IMR-90 (cell line): ENCODE measurements around the gene MRPS35. TPM values are rescaled to one million over a fixed set of nuclear protein-coding genes. Genes with fewer than 3 reads are reported as not detected.

Source experiments
- ATAC-seq: fragments of 200-7000 bp; cut with Tn5 transposase; 2 replicates; pipeline ENCODE4 v1.9.1; 2020; ENCODE audit warnings: low read depth, mild to moderate bottlenecking, moderate library complexity
- BruUV-seq: library from RNA; stranded (reverse); fragments of 400-500 nt; replicated peaks from 2 replicates; lab custom pipeline; 2021; lab: Mats Ljungman, UMichigan
- CTCF ChIA-PET: fragments of 300-600 bp; formaldehyde crosslinking; extraction: SDS; loops from one replicate; lab custom pipeline; 2021; ENCODE audit warnings: antibody characterized with exemption; lab: Yijun Ruan, JAX
- POLR2A ChIA-PET: fragments of 300-600 bp; sonication (Branson Sonifier 250); formaldehyde crosslinking; loops from one replicate; lab custom pipeline; 2022; ENCODE audit warnings: antibody characterized with exemption; ENCODE audit not compliant: unreplicated experiment; lab: Charles Lee
- DNase-seq: peaks from one replicate; pipeline ENCODE4 v3.0.0; 2013
- H2AFZ ChIP-seq: replicated peaks from 2 replicates; pipeline ENCODE3; 2013; ENCODE audit warnings: low read length, mild to moderate bottlenecking; ENCODE audit not compliant: poor library complexity
- H2AK5ac ChIP-seq: 2 replicates; pipeline ENCODE4 v1.6.1; 2013; ENCODE audit warnings: low read depth, low read length, inconsistent platforms
- H2AK9ac ChIP-seq: replicated peaks from 2 replicates; pipeline ENCODE3; 2013; ENCODE audit warnings: mild to moderate bottlenecking, low read depth, low read length, moderate library complexity; ENCODE audit not compliant: poor library complexity
- H2BK120ac ChIP-seq: 2 replicates; pipeline ENCODE4 v1.6.1; 2013; ENCODE audit warnings: low read depth, low read length, inconsistent platforms
- H2BK15ac ChIP-seq: 3 replicates; pipeline ENCODE4 v1.6.1; 2013; ENCODE audit warnings: low read depth, low read length, inconsistent platforms
- H2BK20ac ChIP-seq: 2 replicates; pipeline ENCODE4 v1.6.1; 2013; ENCODE audit warnings: low read depth, mild to moderate bottlenecking, inconsistent platforms, low read length, moderate library complexity
- H2BK5ac ChIP-seq: 2 replicates; pipeline ENCODE4 v1.6.1; 2013; ENCODE audit warnings: mild to moderate bottlenecking, low read depth, low read length, inconsistent platforms; ENCODE audit not compliant: poor library complexity, severe bottlenecking
- H3K14ac ChIP-seq: replicated peaks from 2 replicates; pipeline ENCODE4 v1.6.1; 2013; ENCODE audit warnings: low read depth, low read length, inconsistent platforms
- H3K18ac ChIP-seq: 2 replicates; pipeline ENCODE4 v1.6.1; 2013; ENCODE audit warnings: low read depth, low read length, control low read depth
- H3K23ac ChIP-seq: 2 replicates; pipeline ENCODE4 v1.6.1; 2013; ENCODE audit warnings: low read depth, low read length, inconsistent platforms
- H3K27ac ChIP-seq: 2 replicates; pipeline ENCODE4 v1.5.1; 2013; ENCODE audit warnings: mild to moderate bottlenecking, control low read depth, low read length; ENCODE audit not compliant: insufficient read depth
- H3K27me3 ChIP-seq: 2 replicates; pipeline ENCODE4 v1.6.1; 2013; ENCODE audit warnings: low read length; ENCODE audit not compliant: control insufficient read depth, insufficient read depth
- H3K36me3 ChIP-seq: 2 replicates; pipeline ENCODE4 v1.6.1; 2013; ENCODE audit warnings: low read length, mixed read lengths; ENCODE audit not compliant: control insufficient read depth, insufficient read depth
- H3K4ac ChIP-seq: 2 replicates; pipeline ENCODE4 v1.6.1; 2013; ENCODE audit warnings: low read depth, low read length, inconsistent platforms
- H3K4me1 ChIP-seq: 2 replicates; pipeline ENCODE4 v1.6.1; 2013; ENCODE audit warnings: low read length, mixed read lengths; ENCODE audit not compliant: control insufficient read depth, insufficient read depth
- H3K4me2 ChIP-seq: 2 replicates; pipeline ENCODE4 v1.6.1; 2013; ENCODE audit warnings: low read depth, mild to moderate bottlenecking, control low read depth, low read length, moderate library complexity
- H3K4me3 ChIP-seq: 2 replicates; pipeline ENCODE4 v1.5.1; 2013; ENCODE audit warnings: low read depth, mild to moderate bottlenecking, control low read depth, low read length, moderate library complexity; ENCODE audit not compliant: insufficient read depth
- H3K56ac ChIP-seq: 2 replicates; pipeline ENCODE4 v1.6.1; 2013; ENCODE audit warnings: low read length, inconsistent platforms; ENCODE audit not compliant: insufficient read depth; ENCODE audit errors: extremely low read depth
- H3K79me1 ChIP-seq, 2 experiments: 2 replicates each; pipeline ENCODE4 v1.6.1; 2013; ENCODE audit warnings: low read length in 2 of 2, inconsistent platforms in 1 of 2, low read depth in 1 of 2
- H3K9ac ChIP-seq: 2 replicates; pipeline ENCODE4 v1.6.1; 2013; ENCODE audit warnings: low read depth, low read length, control low read depth
- H3K9me1 ChIP-seq: 2 replicates; pipeline ENCODE4 v1.6.1; 2013; ENCODE audit warnings: low read length, inconsistent platforms; ENCODE audit not compliant: insufficient read depth
- H3K9me3 ChIP-seq: 2 replicates; pipeline ENCODE4 v1.6.1; 2013; ENCODE audit warnings: low read length; ENCODE audit not compliant: control insufficient read depth, insufficient read depth
- H4K20me1 ChIP-seq: 2 replicates; pipeline ENCODE4 v1.6.1; 2013; ENCODE audit warnings: low read length, inconsistent platforms; ENCODE audit not compliant: insufficient read depth
- H4K5ac ChIP-seq: 2 replicates; pipeline ENCODE4 v1.6.1; 2013; ENCODE audit warnings: mild to moderate bottlenecking, low read depth, low read length, control low read depth
- H4K8ac ChIP-seq, 2 experiments: 2 replicates each; pipeline ENCODE4 v1.6.1; 2013; ENCODE audit warnings: low read depth in 2 of 2, low read length in 2 of 2, control low read depth in 1 of 2, inconsistent platforms in 1 of 2
- H4K91ac ChIP-seq: 2 replicates; pipeline ENCODE4 v1.6.1; 2013; ENCODE audit warnings: low read depth, low read length, inconsistent platforms; ENCODE audit not compliant: insufficient read depth
- NFE2L2 ChIP-seq: fragments of 150-350 bp; IDR thresholded peaks from 2 replicates; pipeline ENCODE4 v1.6.1; 2016; ENCODE audit warnings: low read depth, mild to moderate bottlenecking, low read length
- RAD21 ChIP-seq: IDR thresholded peaks from 2 replicates; pipeline ENCODE4 v1.6.1; 2012; ENCODE audit warnings: low read length, improper control_type of control experiment
- WGBS, 2 experiments: methylation state at CpG; one replicate each; pipeline versions ENCODE4 v1.1.5 to v1.1.7; 2013; ENCODE audit warnings: missing lambda C conversion rate in 2 of 2; ENCODE audit not compliant: insufficient read length in 1 of 2; ENCODE audit errors: extremely low coverage in 2 of 2; 5-methylcytosine and 5-hydroxymethylcytosine counted together
- dilution Hi-C: fragments of 300-500 bp; cut with HindIII; formaldehyde crosslinking; loops from one replicate; pipeline ENCODE4 v1.14.3; 2018; ENCODE audit warnings: low sequenced_read_pairs; ENCODE audit not compliant: unreplicated experiment
- in situ Hi-C: fragments of 300-500 bp; cut with MboI; formaldehyde crosslinking; loops from 3 replicates; pipeline ENCODE4 v1.14.3; 2019; ENCODE audit warnings: low sequenced_read_pairs, inconsistent platforms, mixed read lengths
- intact Hi-C: fragments of 100-400 bp; cut with micrococcal nuclease; formaldehyde crosslinking; loops from 2 replicates; pipeline ENCODE4 v1.10.0; 2022
- polyA plus RNA-seq, 3 experiments: library from polyadenylated mRNA; depleted of rRNA; stranded (reverse); fragments of >200 nt; gene quantifications; 2 replicates each; pipeline ENCODE4 v1.2.3, GENCODE V29; 2012; ENCODE audit warnings: low replicate concordance in 1 of 3
- total RNA-seq: library from RNA; depleted of rRNA; stranded (reverse); fragments of >200 nt; gene quantifications from 2 replicates; pipeline ENCODE4 v1.2.3, GENCODE V29; 2012

Gene MRPS35
- total and polyA plus RNA-seq, 2 of the 4 experiments (the other 2 are of a cell fraction) = 27.4 to 40.1 TPM

GRCh38 chr12:27751386-27752047 is 40.9 kb downstream of the MRPS35 start:
- in situ Hi-C loops (no loop called here), dilution Hi-C loops (no loop called here), intact Hi-C loops (no loop called here)
- Histone ChIP-seq H4K5ac (no peak overlapping the region), H3K27ac (no peak overlapping the region), H3K56ac (no peak overlapping the region), H3K4me3 (no peak overlapping the region), H2BK5ac (peak overlapping the region; percentile 20), H3K4me2 (no peak overlapping the region), H3K4ac (no peak overlapping the region; the same call in 1 of the 2 replicates), H2AK9ac (no peak overlapping the region), H2BK15ac (no peak overlapping the region), H3K23ac (no peak overlapping the region), H3K79me1 (peaks cover 24 to 45% of the 10 kb centered on the region in 2 experiments), H3K9me1 (peaks cover 8% of the 10 kb centered on the region; the same call in 1 of the 2 replicates), H3K18ac (no peak overlapping the region), H3K27me3 (no peaks in the 10 kb centered on the region), H3K9ac (no peak overlapping the region), H2BK120ac (no peak overlapping the region), H3K9me3 (no peaks in the 10 kb centered on the region), H3K14ac (no peak overlapping the region), H2BK20ac (no peak overlapping the region), H4K8ac (no peak overlapping the region), H3K36me3 (peaks cover 14% of the 10 kb centered on the region), H2AFZ (peak overlapping the region; percentile 21), H4K20me1 (peaks cover 6% of the 10 kb centered on the region; the same call in 1 of the 2 replicates), H4K91ac (no peak overlapping the region), H2AK5ac (no peak overlapping the region), H3K4me1 (peaks cover 6% of the 10 kb centered on the region)
- CTCF ChIA-PET = no interaction called here
- no peak for ATAC-seq
- BruUV-seq = no TSS peak
- WGBS, 2 experiments = 89% methylated on average over 7 of the region's 15 CpGs; no CpG with 5 or more reads in 1 of the 2 experiments
- TF ChIP-seq NFE2L2 = peak; percentile 75
- TF ChIP-seq RAD21 = no peak
- POLR2A ChIA-PET = no interaction called here
- no peak for DNase-seq
